Colonic mucosa (tissue), 4 donors: ENCODE data around the gene SPIN2A. TPM values are rescaled to one million over a fixed set of nuclear protein-coding genes. Genes with fewer than 3 reads are reported as not detected.
"Not testable (repeated sequence)": the region's sequence is repeated elsewhere in the genome, so short reads cannot be mapped to it uniquely, and the experiment has no call there.

ENCODE experiments used
- DNase-seq: peaks from one replicate; pipeline ENCODE4 v3.0.0-alpha.2; 2020
- H3K27ac ChIP-seq: fragments of 200-600 bp; one replicate; pipeline ENCODE4 v1.8.0; 2021
- H3K27me3 ChIP-seq: fragments of 200-600 bp; one replicate; pipeline ENCODE4 v1.8.0; 2021
- H3K36me3 ChIP-seq: fragments of 200-600 bp; one replicate; pipeline ENCODE4 v1.8.0; 2021
- H3K4me1 ChIP-seq: fragments of 200-600 bp; one replicate; pipeline ENCODE4 v1.8.0; 2021; ENCODE audit warnings: mild to moderate bottlenecking
- H3K4me3 ChIP-seq: fragments of 200-600 bp; one replicate; pipeline ENCODE4 v1.8.0; 2021
- H3K9ac ChIP-seq, 2 donors: one replicate each; pipeline ENCODE4 v1.7.0; 2013; ENCODE audit warnings: control low read depth in 2 of 2, low read depth in 2 of 2, low read length in 2 of 2
- H3K9me3 ChIP-seq: fragments of 200-600 bp; one replicate; pipeline ENCODE4 v1.8.0; 2021
- CTCF ChIP-seq: fragments of 200-600 bp; IDR thresholded peaks from one replicate; pipeline ENCODE4 v1.8.0; 2022; ENCODE audit warnings: antibody characterized with exemption, mild to moderate bottlenecking
- intact Hi-C: fragments of 100-400 bp; cut with DNase I; formaldehyde crosslinking; loops from one replicate; pipeline ENCODE4 v1.14.1; 2022
- total RNA-seq, 2 donors: library from RNA; stranded (reverse); fragmentation: NEBNext Ultra II Directional in 1 of 2; extraction: Animal tissue kit (Norgen Biotek cat#: 25700) in 1 of 2; gene quantifications; one replicate each; pipeline ENCODE4 v1.2.1, GENCODE V29; 2021
- donor health status: healthy.
- donor health status: DM: no; HTN: no; CAD: no.
- donor health status: DM: no; HTN: no; CAD: no.

SPIN2A gene
- total RNA-seq, 2 donors from 2014 or later = 0.37 to 0.72 TPM

GRCh38 chrX:57132046-57132445 is 5.2 kb downstream of the SPIN2A start:
- no peak for TF ChIP-seq CTCF
- Histone ChIP-seq H3K4me3 (no peak overlapping the region), H3K27ac (no peak overlapping the region), H3K27me3 (no peaks in the 10 kb centered on the region), H3K9me3 (no peaks in the 10 kb centered on the region), H3K9ac (no peak overlapping the region), H3K36me3 (no peaks in the 10 kb centered on the region), H3K4me1 (no peaks in the 10 kb centered on the region)
- DNase-seq = no peak
- intact Hi-C loops = no loop called here

GRCh38 chrX:57121816-57122215 is 15.4 kb downstream of the SPIN2A start:
- Histone ChIP-seq H3K9ac (peak overlapping the region in 1 of 2 donors; percentile 83), H3K36me3 (no peaks in the 10 kb centered on the region), H3K4me1 (no peaks in the 10 kb centered on the region), H3K27ac (peak overlapping the region; percentile 72), H3K27me3 (no peaks in the 10 kb centered on the region), H3K4me3 (peak overlapping the region; percentile 57), H3K9me3 (no peaks in the 10 kb centered on the region)
- TF ChIP-seq CTCF = no peak
- no peak for DNase-seq
- intact Hi-C loops = no loop called here

GRCh38 chrX:57121162-57121755 is 15.9 kb downstream of the SPIN2A start, which contains the start of gene SPIN2B:
Gene SPIN2B (minus strand): TSS chrX:57121548.
- H3K27ac ChIP-seq = peak within 1 kb of the TSS; percentile 72
- peak within 1 kb of the TSS; percentile 51 to 83 for H3K9ac ChIP-seq
- DNase-seq = peak; percentile 79
- no peaks in the 10 kb centered on the region for H3K4me1 ChIP-seq
- no peak for TF ChIP-seq CTCF
- intact Hi-C loops = no loop called here
- no peaks in the 10 kb centered on the region for H3K9me3 ChIP-seq
- H3K4me3 ChIP-seq = peak within 1 kb of the TSS; percentile 57
- H3K36me3 ChIP-seq = no peaks in the 10 kb centered on the region
- no peaks in the 10 kb centered on the region for H3K27me3 ChIP-seq

- intact Hi-C loops, H3K9me3 ChIP-seq, DNase-seq, H3K4me1 ChIP-seq, H3K36me3 ChIP-seq, H3K27me3 ChIP-seq: not testable (repeated sequence)
- Histone ChIP-seq H3K4me3 (peak overlapping the region; percentile 57), H3K9ac (peak overlapping the region; percentile 51 to 83), H3K27ac (peak overlapping the region; percentile 72)
Measured at GRCh38 chrX:57120619-57121161, 16.5 kb downstream of the SPIN2A start.

- Histone ChIP-seq H3K27me3 (no peaks in the 10 kb centered on the region), H3K9me3 (no peaks in the 10 kb centered on the region), H3K9ac (no peak overlapping the region), H3K4me3 (no peak overlapping the region), H3K4me1 (no peaks in the 10 kb centered on the region), H3K36me3 (no peaks in the 10 kb centered on the region), H3K27ac (no peak overlapping the region)
- TF ChIP-seq CTCF = no peak
- intact Hi-C loops = no loop called here
- DNase-seq = no peak
Measured at GRCh38 chrX:57119416-57119815, 17.8 kb downstream of the SPIN2A start.

GRCh38 chrX:57117566-57117965 is 19.6 kb downstream of the SPIN2A start:
- peak; percentile 36 for DNase-seq
- H3K9ac ChIP-seq, H3K36me3 ChIP-seq, H3K27ac ChIP-seq, H3K27me3 ChIP-seq, H3K4me3 ChIP-seq, H3K9me3 ChIP-seq, H3K4me1 ChIP-seq, intact Hi-C loops: not testable (repeated sequence)
